ENCODE measurements around the gene ZSCAN10. TPM values are rescaled to one million over a fixed set of nuclear protein-coding genes. Genes with fewer than 3 reads are reported as not detected.

The ZSCAN10 gene
- total RNA-seq, 4 donors from 2014 or later, result not detected

- Histone ChIP-seq H3K27me3 (no peaks in the 10 kb centered on the region), H3K27ac (peak overlapping the region in 2 of 3 donors; percentile 75 to 88), H3K9me3 (no peaks in the 10 kb centered on the region), H3K4me3 (replicated peaks in 1 of 3) (no peak overlapping the region), H3K36me3 (no peaks in the 10 kb centered on the region), H3K4me1 (peaks cover 14 to 31% of the 10 kb centered on the region in 2 donors)
- 84 to 87% methylated on average over 14 of the region's 14 CpGs for WGBS, 2 donors
- intact Hi-C loops (cut with DNase I), result loop anchor here (10.0 kb wide), 1 partner anchor 64 kb away; no protein-coding TSS in a partner anchor
- no peak for TF ChIP-seq POLR2A (IDR thresholded peaks at IDR 0.05)
- TF ChIP-seq CTCF (IDR thresholded peaks at IDR 0.05), result no peak
- no peak for DNase-seq
Measured at GRCh38 chr16:3060339-3061127, 38.6 kb downstream of the ZSCAN10 start.

GRCh38 chr16:3059723-3060242 lies 39.3 kb downstream of the ZSCAN10 start:
- H3K4me1 ChIP-seq, result peaks cover 14 to 24% of the 10 kb centered on the region in 2 donors
- intact Hi-C loops (cut with DNase I), result loop anchor here (10.0 kb wide), 1 partner anchor 65 kb away; no protein-coding TSS in a partner anchor
- peak overlapping the region in 2 of 3 donors; percentile 9 to 59 for H3K4me3 ChIP-seq (replicated peaks in 1 of 3)
- peak overlapping the region; percentile 74 to 88 (median 75) for H3K27ac ChIP-seq
- DNase-seq, result no peak
- no peaks in the 10 kb centered on the region for H3K9me3 ChIP-seq
- TF ChIP-seq CTCF (IDR thresholded peaks at IDR 0.05) (no peak), POLR2A (IDR thresholded peaks at IDR 0.05) (no peak)
- no peaks in the 10 kb centered on the region for H3K27me3 ChIP-seq
- H3K36me3 ChIP-seq, result no peaks in the 10 kb centered on the region
- WGBS, 2 donors, result 59 to 62% methylated on average over 9 of the region's 9 CpGs

GRCh38 chr16:3059041-3059722 lies 39.9 kb downstream of the ZSCAN10 start:
- 0 to 1% methylated on average over 4 to 14 of the region's 67 CpGs for WGBS, 2 donors
- Histone ChIP-seq H3K4me1 (peaks cover 14 to 19% of the 10 kb centered on the region in 2 donors), H3K9me3 (no peaks in the 10 kb centered on the region), H3K4me3 (replicated peaks in 1 of 3) (peak overlapping the region; percentile 43 to 66 (median 59)), H3K36me3 (no peaks in the 10 kb centered on the region), H3K27ac (peak overlapping the region; percentile 74 to 88 (median 75)), H3K27me3 (no peaks in the 10 kb centered on the region)
- DNase-seq, result peak; percentile 85 to 86
- intact Hi-C loops (cut with DNase I), result no loop called here
- peak in 1 of 2 donors; percentile 47 for TF ChIP-seq POLR2A (IDR thresholded peaks at IDR 0.05)
- TF ChIP-seq CTCF (IDR thresholded peaks at IDR 0.05), result peak; percentile 34 to 98 (median 96)

GRCh38 chr16:3058139-3059030 lies 40.7 kb downstream of the ZSCAN10 start:
- peak overlapping the region; percentile 43 to 66 (median 59) for H3K4me3 ChIP-seq (replicated peaks in 1 of 3)
- no peaks in the 10 kb centered on the region for H3K27me3 ChIP-seq
- WGBS, 2 donors, result 16 to 40% methylated on average over 8 to 9 of the region's 77 CpGs
- no peaks in the 10 kb centered on the region for H3K9me3 ChIP-seq
- intact Hi-C loops (cut with DNase I), result no loop called here
- peak; percentile 51 to 53 for DNase-seq
- peak overlapping the region in 2 of 3 donors; percentile 72 to 75 for H3K27ac ChIP-seq
- TF ChIP-seq POLR2A (IDR thresholded peaks at IDR 0.05) (no peak), CTCF (IDR thresholded peaks at IDR 0.05) (no peak)
- H3K36me3 ChIP-seq, result no peaks in the 10 kb centered on the region
- H3K4me1 ChIP-seq, result peaks cover 14 to 19% of the 10 kb centered on the region in 2 donors

All from thyroid gland (tissue), 4 donors.